D721Med (cell line): ENCODE data around the gene CATSPER4.

Experiments
- DNase-seq: peaks from one replicate; pipeline ENCODE4 v3.0.0; 2011; ENCODE audit warnings: low spot score; ENCODE audit not compliant: insufficient read length
- FAIRE-seq: peaks from 2 replicates; lab custom pipeline; 2011; peaks lifted over from hg19 to GRCh38; lab: Jason Lieb, UNC
- TF ChIP-seq, protein P1 (sequence below): IDR thresholded peaks from 2 replicates; pipeline ENCODE4 v1.5.1; 2012; ENCODE audit warnings: mild to moderate bottlenecking, control low read depth; ENCODE audit not compliant: insufficient read depth; ENCODE audit errors: missing control alignments

Gene CATSPER4

GRCh38 chr1:26154750-26155149, 35.7 kb upstream of the CATSPER4 start:
- TF ChIP-seq, protein P1, sequence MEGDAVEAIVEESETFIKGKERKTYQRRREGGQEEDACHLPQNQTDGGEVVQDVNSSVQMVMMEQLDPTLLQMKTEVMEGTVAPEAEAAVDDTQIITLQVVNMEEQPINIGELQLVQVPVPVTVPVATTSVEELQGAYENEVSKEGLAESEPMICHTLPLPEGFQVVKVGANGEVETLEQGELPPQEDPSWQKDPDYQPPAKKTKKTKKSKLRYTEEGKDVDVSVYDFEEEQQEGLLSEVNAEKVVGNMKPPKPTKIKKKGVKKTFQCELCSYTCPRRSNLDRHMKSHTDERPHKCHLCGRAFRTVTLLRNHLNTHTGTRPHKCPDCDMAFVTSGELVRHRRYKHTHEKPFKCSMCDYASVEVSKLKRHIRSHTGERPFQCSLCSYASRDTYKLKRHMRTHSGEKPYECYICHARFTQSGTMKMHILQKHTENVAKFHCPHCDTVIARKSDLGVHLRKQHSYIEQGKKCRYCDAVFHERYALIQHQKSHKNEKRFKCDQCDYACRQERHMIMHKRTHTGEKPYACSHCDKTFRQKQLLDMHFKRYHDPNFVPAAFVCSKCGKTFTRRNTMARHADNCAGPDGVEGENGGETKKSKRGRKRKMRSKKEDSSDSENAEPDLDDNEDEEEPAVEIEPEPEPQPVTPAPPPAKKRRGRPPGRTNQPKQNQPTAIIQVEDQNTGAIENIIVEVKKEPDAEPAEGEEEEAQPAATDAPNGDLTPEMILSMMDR: no peak
- FAIRE-seq (no peak), DNase-seq (no peak)

- TF ChIP-seq, protein P1: no peak
- DNase-seq (no peak), FAIRE-seq (no peak)
Measured at GRCh38 chr1:26155370-26156284, 34.8 kb upstream of the CATSPER4 start.

DNA sequence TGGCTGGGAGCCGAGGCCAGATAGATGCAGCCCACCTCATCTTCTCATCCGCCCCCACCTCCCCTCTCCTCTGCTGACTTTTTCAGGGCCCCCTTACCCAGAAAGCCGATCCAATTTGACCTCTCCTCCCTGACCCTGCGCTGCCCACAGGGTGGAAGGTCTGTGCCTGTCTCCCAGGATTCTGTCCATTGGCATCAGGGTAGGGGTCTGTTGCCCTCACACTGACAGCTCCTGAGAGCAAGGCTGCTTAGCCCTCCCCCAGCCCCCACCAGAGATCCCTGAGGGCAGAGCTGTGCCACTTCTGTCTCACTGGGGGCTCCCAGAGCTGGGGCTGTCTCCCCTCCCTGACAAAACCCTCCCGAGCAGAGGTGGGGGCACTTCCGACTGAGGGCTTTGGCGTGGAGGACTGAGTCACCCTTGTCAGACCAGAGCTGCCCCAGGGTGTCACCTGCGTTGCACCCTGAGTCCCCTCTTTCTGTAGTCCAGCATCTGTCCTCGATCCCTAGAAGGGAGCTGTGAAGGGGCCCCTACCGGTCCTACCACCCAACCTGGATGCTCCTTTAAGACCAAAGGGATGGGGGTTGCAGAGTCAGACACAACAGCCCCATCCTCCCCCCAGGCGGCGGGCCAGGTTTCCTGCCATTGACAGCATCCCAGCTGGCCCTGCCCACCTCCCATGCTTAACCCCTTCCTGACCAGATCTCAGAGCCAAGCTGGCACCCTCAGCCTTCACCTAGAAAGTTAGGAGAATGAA, 33.9 kb upstream of the CATSPER4 start:
- no peak for DNase-seq

DNA sequence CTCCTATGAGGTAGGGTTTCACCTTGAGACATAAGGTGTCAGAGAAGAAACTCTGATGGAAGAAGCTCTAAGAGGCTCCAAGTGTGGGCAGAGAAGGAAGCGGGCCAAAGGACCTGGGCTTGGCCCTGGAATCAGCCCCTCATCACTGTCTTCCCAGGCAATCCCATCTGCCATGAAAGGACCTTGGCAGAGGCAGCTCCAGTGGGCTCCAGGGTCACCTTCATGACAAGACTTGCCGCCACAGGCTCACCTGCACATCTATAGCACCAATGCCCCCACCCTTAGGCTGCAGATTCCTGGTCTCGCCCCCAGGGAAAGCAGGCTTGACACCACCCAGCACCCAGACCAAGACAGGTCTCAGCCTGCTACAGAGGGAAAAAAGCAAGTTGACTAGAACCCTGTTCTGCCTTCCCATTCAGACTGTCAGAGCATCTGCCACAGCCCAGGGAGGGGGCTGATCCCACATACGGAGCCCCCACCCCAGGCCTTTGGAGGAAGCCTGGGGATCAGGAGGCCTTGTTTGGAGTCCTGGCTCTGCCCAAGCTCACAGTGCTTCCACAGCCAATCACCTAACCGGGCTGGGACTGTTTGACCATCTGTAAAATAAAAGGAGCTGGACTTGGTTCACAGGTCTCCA, 32.0 kb upstream of the CATSPER4 start:
- TF ChIP-seq, protein P1: no peak
- DNase-seq (no peak), FAIRE-seq (no peak)

More for the DNA sequence above, 33.9 kb upstream of the CATSPER4 start:
- FAIRE-seq: no peak
- TF ChIP-seq, protein P1: no peak

GRCh38 chr1:26158908-26159742, 31.3 kb upstream of the CATSPER4 start, which contains the start of gene FAM110D:
Gene FAM110D (plus strand): TSS chr1:26159079. CDS start chr1:26161292, 2,213 bp downstream.
- no peak for FAIRE-seq
- no peak for DNase-seq
- TF ChIP-seq, protein P1: no peak

GRCh38 chr1:26159743-26160039, 30.7 kb upstream of the CATSPER4 start:
- no peak for FAIRE-seq
- TF ChIP-seq, protein P1: no peak
- DNase-seq: no peak
